K562 (cell line): ENCODE results near the gene SKAP1. TPM values are rescaled to one million over a fixed set of nuclear protein-coding genes. Genes with fewer than 3 reads are reported as not detected.

ENCODE experiments used
- ATF1 ChIP-seq, 2 experiments: fragments of 450-650 bp in 1 of 2; IDR thresholded peaks; 2 replicates each; pipeline ENCODE4 v1.6.1; 2016; ENCODE audit warnings: missing compliant biosample characterization in 1 of 2, missing genetic modification characterization in 1 of 2
- ATF7 ChIP-seq: fragments of 450-650 bp; IDR thresholded peaks from 2 replicates; pipeline ENCODE4 v1.7.1; 2014; ENCODE audit warnings: mild to moderate bottlenecking, moderate library complexity
- CLOCK ChIP-seq: fragments of 250-450 bp; sonication (Bioruptor Pico); IDR thresholded peaks from 2 replicates; pipeline ENCODE4 v1.4.0; 2020; ENCODE audit warnings: mild to moderate bottlenecking, moderate library complexity, borderline replicate concordance
- COPS2 ChIP-seq: fragments of 450-650 bp; conservative IDR thresholded peaks from 2 replicates; pipeline ENCODE4 v1.6.1; 2016; ENCODE audit warnings: mild to moderate bottlenecking, moderate library complexity
- CREM ChIP-seq: IDR thresholded peaks from 2 replicates; pipeline ENCODE4 v1.6.1; 2014; ENCODE audit warnings: antibody characterized with exemption, low read depth
- DNMT1 ChIP-seq: fragments of 450-650 bp; IDR thresholded peaks from 2 replicates; pipeline ENCODE4 v1.6.1; 2016; ENCODE audit warnings: antibody characterized with exemption, mild to moderate bottlenecking
- EP300 ChIP-seq: IDR thresholded peaks from 2 replicates; pipeline ENCODE4 v1.6.1; 2012; ENCODE audit warnings: low read length, improper control_type of control experiment
- MITF ChIP-seq: IDR thresholded peaks from 2 replicates; pipeline ENCODE4 v1.6.1; 2014; ENCODE audit warnings: antibody characterized with exemption
- NBN ChIP-seq: fragments of 450-650 bp; IDR thresholded peaks from 2 replicates; pipeline ENCODE4 v1.6.1; 2016; ENCODE audit warnings: low read depth, mild to moderate bottlenecking
- NONO ChIP-seq, 2 experiments: fragments of 200-400 bp in 1 of 2; fragments of 450-650 bp in 1 of 2; formaldehyde crosslinking in 1 of 2; IDR thresholded peaks; 2 replicates each; pipeline ENCODE4 v1.6.1; 2017; ENCODE audit warnings: low read depth in 2 of 2, mild to moderate bottlenecking in 2 of 2, moderate library complexity in 2 of 2, low read length in 1 of 2
- RBM39 ChIP-seq: fragments of 200-400 bp; formaldehyde crosslinking; optimal IDR thresholded peaks from 2 replicates; pipeline ENCODE3; 2018; ENCODE audit warnings: low read depth, low read length
- ZBTB8A ChIP-seq: fragments of 450-650 bp; IDR thresholded peaks from 2 replicates; pipeline ENCODE4 v1.6.1; 2018; ENCODE audit warnings: mild to moderate bottlenecking, moderate library complexity; ENCODE audit not compliant: partially characterized antibody
- ZNF121 ChIP-seq: sonication (generic); formaldehyde crosslinking; conservative IDR thresholded peaks from 2 replicates; pipeline ENCODE4 v1.8.0; 2022; ENCODE audit warnings: missing genetic modification reagents
- ZNF324 ChIP-seq: fragments of 250-450 bp; sonication (Bioruptor Pico); IDR thresholded peaks from 2 replicates; pipeline ENCODE4 v1.4.0; 2020; ENCODE audit warnings: mild to moderate bottlenecking
- polyA plus RNA-seq, 8 experiments: library from polyadenylated mRNA; depleted of rRNA in 4 of 8; stranded (reverse) in 5 of 8; unstranded in 3 of 8; fragments of >200 nt; fragmentation: Nextera tagmentation in 2 of 8; fragmentation: Illumina TruSeq in 1 of 8; extraction: Ambion mirVana in 2 of 8; extraction: Trizol in 1 of 8; gene quantifications; 2 replicates each; pipeline versions ENCODE4 v1.2.1 to v1.2.3, GENCODE V29; 2011 to 2014; ENCODE audit warnings: inconsistent platforms in 1 of 8, missing spikeins in 1 of 8
- total RNA-seq, 7 experiments: library from RNA; depleted of rRNA in 6 of 7; stranded (reverse); fragments of >200 nt in 6 of 7; fragmentation: Illumina TruSeq in 2 of 7; extraction: Trizol in 2 of 7; gene quantifications; 2 replicates each; pipeline versions ENCODE4 v1.2.1 to v1.2.3, GENCODE V29; 2011 to 2021; ENCODE audit warnings: low replicate concordance in 1 of 7
- TF ChIP-seq, protein P1 (sequence below): fragments of 450-650 bp; IDR thresholded peaks from 2 replicates; pipeline ENCODE4 v1.7.1; 2018; ENCODE audit warnings: mild to moderate bottlenecking, low read depth; ENCODE audit not compliant: partially characterized antibody
- TF ChIP-seq, protein P2 (sequence below): sonication (generic); formaldehyde crosslinking; IDR thresholded peaks from 2 replicates; pipeline ENCODE4 v1.8.1; 2022; ENCODE audit warnings: missing genetic modification reagents

SKAP1 gene
- total and polyA plus RNA-seq, 9 of the 15 experiments (the other 6 are each of a cell fraction or from before 2014, with no cell fraction given): 0.06 to 0.80 (median 0.10) TPM; not detected in 4

- TF ChIP-seq CLOCK (CRISPR knock-in tag) (no peak), MITF (no peak), RBM39 (no peak), DNMT1 (no peak), COPS2 (no peak), ATF1 (CRISPR knock-in tag; IDR thresholded peaks at IDR 0.05) (no peak), ATF1 (tag; IDR thresholded peaks at IDR 0.05) (peak; percentile 83), NBN (no peak), ZBTB8A (no peak), ZNF324 (no peak), NONO (IDR thresholded peaks at IDR 0.05; ENCODE audit: low read depth in 2 of 2, low read length in 1 of 2) (no peak), EP300 (no peak), ATF7 (peak; percentile 46; the same call in 1 of the 2 replicates), ZNF121 (CRISPR knock-in tag) (no peak), CREM (peak; percentile 68; the same call in 1 of the 2 replicates)
- TF ChIP-seq, protein P1, sequence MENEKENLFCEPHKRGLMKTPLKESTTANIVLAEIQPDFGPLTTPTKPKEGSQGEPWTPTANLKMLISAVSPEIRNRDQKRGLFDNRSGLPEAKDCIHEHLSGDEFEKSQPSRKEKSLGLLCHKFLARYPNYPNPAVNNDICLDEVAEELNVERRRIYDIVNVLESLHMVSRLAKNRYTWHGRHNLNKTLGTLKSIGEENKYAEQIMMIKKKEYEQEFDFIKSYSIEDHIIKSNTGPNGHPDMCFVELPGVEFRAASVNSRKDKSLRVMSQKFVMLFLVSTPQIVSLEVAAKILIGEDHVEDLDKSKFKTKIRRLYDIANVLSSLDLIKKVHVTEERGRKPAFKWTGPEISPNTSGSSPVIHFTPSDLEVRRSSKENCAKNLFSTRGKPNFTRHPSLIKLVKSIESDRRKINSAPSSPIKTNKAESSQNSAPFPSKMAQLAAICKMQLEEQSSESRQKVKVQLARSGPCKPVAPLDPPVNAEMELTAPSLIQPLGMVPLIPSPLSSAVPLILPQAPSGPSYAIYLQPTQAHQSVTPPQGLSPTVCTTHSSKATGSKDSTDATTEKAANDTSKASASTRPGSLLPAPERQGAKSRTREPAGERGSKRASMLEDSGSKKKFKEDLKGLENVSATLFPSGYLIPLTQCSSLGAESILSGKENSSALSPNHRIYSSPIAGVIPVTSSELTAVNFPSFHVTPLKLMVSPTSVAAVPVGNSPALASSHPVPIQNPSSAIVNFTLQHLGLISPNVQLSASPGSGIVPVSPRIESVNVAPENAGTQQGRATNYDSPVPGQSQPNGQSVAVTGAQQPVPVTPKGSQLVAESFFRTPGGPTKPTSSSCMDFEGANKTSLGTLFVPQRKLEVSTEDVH: no peak
- TF ChIP-seq, protein P2, sequence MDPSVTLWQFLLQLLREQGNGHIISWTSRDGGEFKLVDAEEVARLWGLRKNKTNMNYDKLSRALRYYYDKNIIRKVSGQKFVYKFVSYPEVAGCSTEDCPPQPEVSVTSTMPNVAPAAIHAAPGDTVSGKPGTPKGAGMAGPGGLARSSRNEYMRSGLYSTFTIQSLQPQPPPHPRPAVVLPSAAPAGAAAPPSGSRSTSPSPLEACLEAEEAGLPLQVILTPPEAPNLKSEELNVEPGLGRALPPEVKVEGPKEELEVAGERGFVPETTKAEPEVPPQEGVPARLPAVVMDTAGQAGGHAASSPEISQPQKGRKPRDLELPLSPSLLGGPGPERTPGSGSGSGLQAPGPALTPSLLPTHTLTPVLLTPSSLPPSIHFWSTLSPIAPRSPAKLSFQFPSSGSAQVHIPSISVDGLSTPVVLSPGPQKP (CRISPR knock-in tag): no peak
These were observed 53.2 kb downstream of the SKAP1 start (continued) for GRCh38 chr17:48376682-48377325.
